OCI-M1 (cell line): Measurements from ENCODE around the gene APLP1.
"Not testable (repeated sequence)": the region's sequence is repeated elsewhere in the genome, so short reads cannot be mapped to it uniquely, and the experiment has no call there.

Experiments used
- DNase-seq: peaks from one replicate; lab custom pipeline; 2025; lab: John Stamatoyannopoulos, UW

The APLP1 gene

DNA sequence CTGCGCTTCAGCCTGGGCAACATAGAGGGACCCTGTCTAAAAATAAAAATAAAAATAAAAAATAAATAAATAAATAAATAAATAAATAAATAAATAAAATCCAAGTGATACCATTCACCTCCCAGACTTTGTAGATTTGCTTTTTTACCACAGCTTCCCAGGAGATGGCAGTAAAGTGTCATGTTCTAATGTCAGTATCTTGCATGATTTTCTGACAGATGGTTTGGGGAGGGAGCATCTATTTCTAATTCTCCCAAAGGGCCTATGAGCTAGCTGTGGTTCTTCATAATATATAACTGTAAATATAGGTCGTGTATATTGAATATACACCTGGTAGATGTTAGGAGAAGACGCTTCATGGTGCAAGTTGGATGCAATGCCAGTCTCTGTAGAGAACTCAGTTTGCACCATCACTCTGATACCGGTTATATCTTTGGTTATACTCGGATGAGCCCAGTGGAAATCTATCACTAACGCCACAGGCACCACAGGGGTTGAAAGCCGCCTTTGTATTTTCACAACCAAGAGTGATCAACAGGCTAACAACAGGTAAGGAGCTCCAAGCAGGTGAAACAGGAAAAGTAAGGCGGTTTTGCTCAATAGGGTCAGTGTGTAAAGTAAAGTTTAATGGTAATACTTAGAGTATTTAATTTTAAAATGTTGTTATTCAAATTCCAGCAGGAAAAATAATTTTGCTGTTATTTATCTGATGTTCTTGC, 13.9 kb downstream of the APLP1 start:
- peak; percentile 89 for DNase-seq

DNA sequence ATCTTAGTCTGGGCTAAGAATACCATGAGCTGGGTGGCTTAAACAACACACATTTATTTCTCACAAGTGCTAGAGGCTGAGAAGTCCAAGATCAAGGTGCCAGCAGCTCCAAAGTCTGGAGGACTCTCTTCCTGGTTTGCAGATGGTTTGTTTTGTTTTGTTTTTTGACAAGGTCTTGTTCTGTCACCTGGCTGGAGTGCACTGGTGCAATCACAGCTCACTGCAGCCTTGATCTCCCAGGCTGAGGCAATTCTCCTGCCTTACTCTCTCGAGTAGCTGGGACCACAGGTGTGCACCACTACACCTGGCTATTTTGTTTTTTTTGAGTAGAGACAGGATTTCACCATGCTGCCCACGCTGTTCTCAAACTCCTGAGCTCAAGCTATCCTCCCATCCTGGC, 15.5 kb downstream of the APLP1 start:
- no peak for DNase-seq

DNA sequence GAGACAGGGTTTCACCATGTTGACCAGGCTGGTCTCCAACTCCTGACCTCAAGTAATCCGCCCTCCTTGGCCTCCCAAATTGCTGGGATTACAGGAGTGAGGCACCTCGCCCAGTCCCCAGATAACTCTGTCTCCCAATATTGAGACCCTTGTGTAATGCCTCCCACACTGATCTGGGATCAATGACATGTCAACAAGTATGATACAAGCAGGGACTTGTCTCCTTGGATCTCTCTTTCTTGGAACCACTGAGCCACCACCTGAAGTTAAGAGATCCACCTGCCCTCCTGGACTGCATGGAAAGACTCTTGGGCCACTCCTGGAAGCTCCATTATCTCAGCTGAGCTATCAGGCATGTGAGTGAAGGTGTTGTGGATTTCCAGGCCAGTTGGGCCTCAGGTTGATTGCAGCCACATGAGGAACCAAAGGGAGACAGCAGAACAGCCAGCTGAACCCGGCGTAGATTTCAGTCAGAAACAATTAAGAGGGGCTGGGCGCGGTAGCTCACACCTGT, 16.9 kb downstream of the APLP1 start:
- no peak for DNase-seq

DNA sequence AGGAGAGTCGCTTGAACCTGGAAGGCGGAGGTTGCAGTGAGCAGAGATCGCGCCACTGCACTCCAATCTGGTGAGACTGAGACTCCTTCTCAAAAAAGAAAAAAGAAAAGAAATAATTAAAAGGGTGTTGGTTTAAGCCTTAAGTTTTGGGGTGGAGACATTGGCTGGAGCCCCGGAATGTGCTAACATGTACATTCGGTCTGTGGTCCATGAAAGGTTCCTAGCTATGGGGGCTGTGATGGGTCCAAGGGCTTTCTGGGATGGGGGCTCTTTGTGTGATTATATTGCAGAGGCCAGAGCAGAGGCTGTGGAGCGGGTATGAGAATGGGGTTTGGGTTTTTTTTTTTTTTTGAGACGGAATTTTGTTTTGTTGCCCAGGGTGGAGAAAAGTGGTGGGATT, 17.5 kb downstream of the APLP1 start:
- DNase-seq: no peak

DNA sequence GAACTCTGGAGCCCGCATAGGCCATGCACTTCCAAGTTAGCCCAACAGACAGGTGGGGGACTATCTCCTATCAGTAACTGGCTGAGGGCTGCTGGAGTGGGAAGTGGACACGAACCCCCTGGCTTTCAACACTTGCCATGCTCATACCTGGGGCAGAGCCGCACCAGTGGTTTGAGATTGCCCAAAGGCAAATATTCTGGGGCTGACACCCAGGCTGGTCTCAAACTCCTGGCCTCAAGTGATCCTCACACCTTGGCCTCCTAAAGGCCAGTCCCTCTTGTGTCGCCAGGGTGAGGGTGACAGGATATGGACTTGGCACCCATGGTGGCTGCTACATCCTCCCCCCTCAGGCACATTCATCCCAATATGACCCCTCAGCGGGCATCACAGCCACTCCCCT, 18.8 kb downstream of the APLP1 start:
- no peak for DNase-seq

DNA sequence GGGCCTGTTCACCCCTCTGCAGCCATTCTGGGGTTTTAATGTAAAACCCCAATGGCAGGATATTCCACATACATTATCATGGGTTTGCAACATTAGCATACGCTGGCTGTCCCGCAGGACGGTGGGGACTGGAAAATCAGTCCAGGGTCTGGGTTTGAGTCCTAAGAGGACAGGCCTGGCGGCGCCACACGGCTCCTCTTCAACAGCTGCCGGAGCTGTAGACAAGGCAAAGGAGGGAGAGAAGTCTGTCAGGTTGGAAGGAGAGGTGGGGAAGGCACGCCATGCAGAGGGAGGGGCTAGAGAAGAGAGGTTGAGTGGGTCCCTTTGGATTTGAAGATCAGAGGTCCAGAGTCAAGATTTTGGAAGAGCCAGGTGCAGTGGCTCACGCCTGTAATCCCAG, 20.0 kb downstream of the APLP1 start:
- no peak for DNase-seq

DNA sequence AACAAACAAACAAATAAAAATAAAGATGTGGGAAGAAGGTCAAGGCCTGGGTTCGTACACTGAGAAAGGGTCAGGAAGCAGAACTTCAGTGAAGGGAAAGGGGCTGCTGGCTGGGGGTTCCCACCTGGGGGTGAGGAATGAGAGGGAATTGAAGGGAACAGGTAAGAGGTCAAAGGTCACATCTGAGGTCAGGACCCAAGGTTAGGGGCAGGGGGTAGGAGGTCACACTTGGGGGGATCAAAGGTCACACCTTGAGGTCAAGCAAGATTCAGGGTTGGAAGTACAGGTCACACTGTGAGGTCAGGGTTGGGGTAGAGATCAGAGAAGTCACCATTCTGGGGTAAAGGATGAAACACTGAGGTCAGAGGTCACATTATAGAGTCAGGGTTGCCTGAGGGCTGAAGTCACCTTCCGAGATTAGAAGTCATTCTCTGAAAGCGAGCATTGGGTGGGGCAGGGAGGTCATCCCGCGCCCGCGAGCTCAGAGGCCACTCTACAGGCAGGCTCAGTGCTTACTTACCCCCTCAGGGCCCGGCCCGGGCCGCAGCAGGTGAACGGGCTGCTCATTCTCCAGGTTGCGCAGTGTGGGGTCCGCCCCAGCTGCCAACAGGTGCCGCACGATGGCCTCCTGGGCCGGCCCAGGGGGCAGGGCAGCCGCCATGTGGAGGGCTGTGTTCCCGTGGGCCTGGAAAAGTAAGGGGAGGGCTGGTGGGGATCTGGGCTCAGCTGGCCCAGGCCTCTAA, 21.2 kb downstream of the APLP1 start:
- no peak for DNase-seq

DNA sequence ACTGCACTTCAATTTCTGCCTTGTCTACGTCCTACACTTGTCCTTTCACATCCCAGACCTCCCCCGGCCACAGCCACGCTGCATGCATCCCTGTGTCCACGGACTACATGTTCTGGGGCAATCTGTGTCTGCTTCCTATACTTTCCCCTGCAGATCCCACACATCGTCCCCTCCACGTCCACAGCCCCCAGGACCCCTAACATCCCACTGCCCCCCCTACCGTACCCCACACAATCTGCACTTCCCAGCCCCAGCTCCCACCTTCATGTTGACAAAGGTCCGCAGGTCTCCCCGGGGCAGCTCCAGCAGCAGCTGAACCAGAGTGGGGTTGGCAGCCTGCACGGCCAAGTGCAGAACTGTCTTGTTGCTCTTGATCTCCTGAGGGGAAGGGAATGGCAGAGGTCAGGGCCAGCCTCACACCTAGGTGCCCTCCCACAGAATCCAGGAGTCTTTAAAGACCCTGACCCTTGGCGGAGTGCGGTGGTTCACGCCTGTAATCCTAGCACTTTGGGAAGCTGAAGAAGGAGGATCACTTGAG, 21.8 kb downstream of the APLP1 start:
- no peak for DNase-seq

DNA sequence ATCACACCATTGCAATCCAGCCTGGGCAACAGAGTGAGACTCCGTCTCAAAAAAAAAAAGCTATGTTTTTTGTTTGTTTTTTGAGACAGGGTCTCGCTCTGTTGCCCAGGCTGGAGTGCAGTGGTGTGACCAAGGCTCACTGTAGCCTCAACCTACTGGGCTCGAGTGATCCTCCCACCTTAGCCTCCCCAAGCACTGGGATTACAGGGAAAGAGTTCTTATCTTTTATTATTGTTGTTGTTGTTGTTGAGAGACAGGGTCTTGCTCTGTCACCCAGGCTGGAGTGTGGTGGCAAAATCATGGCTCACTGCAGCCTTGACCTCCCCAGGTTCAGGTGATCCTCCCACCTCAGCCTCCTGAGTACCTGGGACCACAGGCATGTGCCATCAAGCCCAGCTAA, 23.4 kb downstream of the APLP1 start:
- not testable (repeated sequence) for DNase-seq

DNA sequence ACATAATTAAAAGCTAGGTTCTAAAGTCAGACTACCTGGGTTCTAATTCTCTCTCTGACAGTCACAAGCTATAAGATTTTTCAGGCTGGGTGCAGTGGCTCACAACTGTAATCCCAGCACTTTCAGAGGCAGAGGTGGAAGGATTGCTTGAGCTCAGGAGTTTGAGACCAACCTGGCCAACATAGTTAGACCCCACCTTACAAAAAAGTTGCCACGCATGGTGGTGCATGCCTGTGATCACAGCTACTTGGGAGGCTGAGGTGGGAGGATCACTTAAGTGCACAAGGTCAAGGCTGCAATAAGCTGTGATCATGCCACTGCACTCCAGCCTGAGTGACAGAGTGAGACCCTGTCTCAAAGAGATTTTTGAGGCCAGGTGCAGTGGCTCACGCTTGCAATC, 26.0 kb downstream of the APLP1 start:
- DNase-seq: no peak

DNA sequence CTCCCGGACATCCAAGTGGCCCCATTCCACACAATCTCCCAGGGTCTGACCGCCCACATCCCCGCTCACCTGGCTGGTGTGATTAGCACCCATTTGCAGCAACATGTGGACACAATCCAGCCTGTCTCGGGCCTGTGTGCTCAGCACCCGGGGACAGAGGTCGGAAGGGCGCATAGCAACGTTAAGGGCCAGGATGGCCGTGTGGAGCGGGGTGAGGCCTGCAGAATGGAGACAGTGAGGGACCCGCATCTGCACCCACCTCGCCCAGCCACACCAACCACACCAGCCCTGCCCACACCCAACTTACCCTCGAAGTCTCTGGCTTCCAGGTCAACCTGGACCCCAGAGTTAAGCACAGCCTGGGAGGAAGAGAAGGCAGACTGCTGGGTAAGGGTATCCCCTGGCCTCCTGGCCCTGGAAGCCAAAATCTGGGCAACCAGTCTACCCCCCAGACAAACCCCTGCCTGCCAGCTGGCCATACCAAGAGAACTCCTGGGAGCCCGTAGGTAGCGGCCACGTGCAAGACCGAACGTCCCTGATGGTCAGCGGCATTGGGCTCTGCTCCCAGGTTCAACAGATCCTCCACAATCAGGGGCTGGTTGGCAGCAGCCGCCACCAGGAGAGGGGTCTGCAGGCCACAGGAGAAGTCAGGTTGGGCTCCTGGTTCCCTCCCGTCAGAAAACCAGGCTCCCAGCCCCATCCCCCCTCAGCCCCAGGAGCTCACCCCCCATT, 27.7 kb downstream of the APLP1 start:
- no peak for DNase-seq

DNA sequence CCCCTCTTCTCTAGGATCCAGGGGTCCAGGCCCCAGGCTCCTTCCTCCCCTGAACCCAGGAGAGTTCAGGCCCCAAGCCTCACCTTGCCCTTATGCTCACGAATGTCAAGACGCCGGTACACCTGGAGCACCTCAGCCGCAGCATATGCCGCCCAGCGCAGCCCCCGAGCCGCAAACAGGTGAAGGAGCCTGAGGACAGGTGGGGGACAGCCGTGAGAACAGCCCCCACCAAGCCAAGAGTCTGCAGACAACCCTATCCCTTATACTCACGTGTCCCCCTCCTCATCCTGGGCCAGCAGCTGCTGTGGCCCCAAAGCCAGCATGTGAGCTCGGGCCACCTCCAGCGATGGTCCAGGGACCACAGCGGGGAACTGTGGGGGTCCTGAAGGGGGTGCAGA, 28.3 kb downstream of the APLP1 start:
- no peak for DNase-seq

DNA sequence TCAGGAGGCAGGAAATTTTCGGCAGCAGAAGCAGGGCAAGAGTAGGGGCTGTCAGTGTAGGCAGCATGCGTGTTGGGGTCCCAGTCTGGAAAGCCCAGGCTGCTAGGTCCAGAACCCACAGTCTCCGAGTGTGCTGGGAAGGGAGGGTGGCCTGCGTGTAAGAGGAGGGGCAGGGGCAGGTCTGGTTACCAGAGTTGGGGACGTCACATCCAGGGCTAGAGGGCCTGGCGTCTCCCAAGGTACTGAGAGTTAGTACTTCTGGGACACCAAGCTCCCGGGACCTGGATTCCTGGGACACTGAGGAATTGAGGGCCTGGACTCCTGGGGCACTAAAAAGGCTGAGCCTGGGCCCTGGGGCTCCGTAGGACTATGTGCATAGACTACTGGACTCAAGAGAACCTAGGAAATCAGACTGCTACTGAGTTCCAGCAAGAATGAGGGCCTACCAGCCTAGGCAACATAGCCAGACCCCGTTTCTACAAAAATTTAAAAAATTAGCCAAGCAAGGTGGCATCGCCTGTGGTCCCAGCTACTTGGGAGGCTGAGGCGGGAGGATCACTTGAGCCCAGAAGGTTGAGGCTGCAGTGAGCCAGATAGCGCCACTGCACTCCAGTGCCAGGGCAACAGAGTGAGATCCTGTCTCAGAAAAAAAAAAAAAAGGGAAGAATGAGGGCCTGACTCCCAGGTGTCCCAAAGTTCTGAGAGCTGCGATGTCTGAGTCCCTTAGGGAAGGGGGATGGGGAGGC, 29.5 kb downstream of the APLP1 start:
- DNase-seq: no peak

DNA sequence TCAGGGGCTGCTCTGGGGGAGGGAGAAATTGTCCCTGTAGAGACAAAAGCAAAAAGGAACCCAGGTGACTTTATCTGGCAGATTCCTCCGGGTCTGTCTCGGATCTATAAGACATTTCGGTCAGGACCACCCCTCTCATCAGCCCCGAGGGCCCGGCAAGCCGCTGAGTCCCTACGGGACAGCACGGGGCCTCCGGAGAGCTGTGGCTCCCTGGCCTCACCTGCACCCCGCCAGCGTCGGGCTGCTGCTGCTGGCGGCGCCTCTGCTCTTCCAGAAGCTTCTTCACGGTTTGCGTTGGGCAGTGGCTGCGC, 30.1 kb downstream of the APLP1 start:
- no peak for DNase-seq

DNA sequence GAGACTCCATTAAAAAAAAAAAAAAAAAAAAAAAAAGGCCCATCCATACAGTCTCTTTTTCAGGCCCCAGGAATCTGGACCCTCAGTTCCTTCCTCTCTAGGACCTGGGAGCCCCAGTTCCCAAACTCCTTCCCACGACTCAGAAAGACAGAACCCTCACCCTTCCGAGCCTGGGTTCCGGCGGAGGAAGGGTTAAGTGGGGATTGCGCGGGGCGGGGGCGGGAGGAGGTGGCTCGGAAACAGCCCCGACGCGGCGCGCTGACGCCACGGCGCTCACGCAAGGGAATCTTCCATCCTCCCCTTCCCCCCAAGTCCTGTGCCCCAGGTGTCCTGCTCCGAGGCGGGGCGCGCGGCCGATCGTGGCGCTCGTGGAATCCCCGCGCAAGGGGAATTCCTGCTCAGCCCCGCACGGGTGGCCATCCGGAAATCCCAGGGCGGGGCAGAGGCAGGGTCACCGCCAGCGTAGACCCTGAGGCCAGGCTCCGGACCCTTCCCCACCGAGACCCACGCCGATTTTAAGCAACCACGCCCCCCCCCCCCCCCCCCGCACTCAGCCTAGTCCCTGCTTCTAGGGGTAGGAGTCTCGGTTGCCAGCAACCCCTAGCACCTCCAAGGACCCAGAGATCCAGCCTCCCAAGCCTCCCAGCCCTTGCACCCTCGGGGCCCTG, 31.3 kb downstream of the APLP1 start:
- peak; percentile 92 for DNase-seq

DNA sequence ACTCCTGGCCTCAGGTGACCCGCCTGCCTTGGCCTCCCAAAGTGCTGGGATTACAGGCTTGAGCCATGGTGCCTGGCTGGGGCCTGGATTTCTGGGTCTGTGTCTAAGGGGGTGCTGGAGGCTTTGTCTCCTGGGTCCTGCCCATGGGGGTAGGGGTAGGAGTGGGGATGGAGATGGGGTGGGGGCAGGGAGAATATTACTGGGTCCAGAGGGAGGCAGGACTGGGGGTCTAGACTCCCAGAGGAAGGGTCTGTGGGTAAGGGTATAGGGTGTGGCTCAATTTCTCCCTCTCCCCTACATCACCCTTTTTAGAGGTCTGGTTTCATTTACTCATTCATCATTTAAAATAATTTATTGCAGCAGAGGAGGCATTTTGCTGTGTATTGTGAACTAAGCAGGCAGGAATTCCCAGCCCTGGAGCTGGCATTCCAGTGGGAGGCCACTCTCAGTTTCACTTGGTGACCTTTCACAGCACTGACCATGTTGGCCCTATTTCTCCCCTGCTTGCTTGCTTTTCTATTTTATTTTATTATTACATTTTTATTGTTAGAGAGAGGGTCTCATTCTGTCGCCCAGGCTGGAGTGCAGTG, 32.8 kb downstream of the APLP1 start:
- no peak for DNase-seq

DNA sequence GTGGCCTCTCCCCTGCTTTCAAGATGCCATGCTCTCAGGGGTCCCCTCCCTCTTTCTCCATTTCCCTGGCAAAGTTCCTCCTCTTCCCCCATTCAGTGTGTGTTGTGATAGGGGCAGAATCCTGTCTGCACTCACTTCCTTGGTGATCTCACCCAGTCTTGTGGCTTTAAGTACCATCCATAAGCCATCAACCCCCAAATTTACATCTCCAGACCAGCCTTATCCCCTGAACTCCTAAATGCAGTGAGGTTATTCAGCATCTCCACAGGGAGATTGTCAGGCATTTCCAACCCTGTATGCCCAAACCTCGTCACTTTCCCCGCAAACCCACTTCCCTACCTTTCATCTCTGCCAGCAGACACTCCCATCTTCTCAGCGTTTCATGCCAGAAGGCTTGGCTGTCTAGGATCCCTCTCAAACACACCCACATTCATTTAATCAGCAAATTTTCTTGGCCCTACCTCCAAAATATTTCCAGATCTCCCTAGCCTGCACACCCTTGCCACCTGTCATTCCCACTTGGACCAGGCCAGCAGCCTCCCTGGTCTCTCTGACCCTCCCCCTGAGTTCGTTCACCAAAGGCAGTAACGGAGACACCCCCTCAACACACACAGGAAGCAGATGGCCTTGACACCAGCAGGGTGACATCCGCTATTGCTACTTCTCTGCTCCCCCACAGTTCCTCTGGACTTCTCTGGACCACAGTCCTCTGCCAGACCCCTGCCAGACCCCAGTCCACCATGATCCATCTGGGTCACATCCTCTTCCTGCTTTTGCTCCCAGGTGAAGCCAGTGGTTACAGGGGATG, 33.7 kb downstream of the APLP1 start, which contains the start of gene HCST:
Gene HCST (plus strand): TSS at position 676 of the 808 bp plus-strand sequence. CDS start 65 bp downstream, at position 741.
- DNase-seq: peak; percentile 19

DNA sequence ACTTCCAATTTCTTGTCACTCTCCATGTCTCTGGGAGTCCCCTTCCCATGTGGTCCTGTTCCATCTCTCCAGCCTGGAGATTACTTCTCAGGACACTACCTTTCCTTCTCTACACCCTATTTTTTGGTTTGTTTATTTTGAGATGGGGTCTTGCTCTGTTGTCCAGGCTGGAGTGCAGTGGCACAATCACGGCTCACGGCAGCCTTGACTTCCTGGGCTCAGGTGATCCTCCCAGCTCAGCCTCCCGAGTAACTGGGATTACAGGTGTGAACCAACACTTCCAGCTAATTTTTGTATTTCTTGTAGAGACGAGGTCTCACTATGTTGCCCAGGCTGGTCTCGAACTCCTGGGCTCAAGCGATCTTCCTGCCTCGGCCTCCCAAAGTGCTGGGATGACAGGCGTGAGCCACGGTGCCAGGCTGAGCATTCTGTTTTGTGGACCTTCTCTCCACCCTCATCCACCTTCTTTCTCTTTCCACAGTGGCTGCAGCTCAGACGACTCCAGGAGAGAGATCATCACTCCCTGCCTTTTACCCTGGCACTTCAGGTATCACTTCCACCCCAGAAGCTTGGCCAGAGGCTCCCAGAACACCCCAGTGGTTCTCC, 34.6 kb downstream of the APLP1 start:
- DNase-seq: no peak

DNA sequence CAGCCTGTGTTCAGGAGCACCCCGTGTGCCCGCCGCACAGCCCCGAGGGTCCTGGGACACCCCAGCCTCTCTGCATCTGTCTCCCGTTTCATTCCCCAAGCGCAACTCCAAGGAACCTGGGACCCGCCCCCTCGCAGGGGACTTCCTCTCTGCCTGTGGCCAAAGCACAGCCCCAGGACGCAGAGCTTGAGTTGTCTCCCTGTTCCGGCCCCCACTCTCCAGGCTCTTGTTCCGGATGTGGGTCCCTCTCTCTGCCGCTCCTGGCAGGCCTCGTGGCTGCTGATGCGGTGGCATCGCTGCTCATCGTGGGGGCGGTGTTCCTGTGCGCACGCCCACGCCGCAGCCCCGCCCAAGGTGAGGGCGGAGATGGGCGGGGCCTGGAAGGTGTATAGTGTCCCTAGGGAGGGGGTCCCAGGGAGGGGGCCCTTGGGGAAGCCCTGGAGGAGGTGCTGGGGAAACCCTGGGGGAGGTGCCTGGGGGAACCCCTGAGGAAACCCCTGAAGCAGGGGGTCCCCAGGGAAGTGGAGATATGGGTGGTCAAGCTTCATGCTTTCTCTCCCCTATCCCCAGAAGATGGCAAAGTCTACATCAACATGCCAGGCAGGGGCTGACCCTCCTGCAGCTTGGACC, 35.3 kb downstream of the APLP1 start:
- peak; percentile 95 for DNase-seq
